Measurements from ENCODE around the gene EFCAB14. TPM values are rescaled to one million over a fixed set of nuclear protein-coding genes. Genes with fewer than 3 reads are reported as not detected.

The EFCAB14 gene
- total and polyA plus RNA-seq, 10 of the 15 experiments (the other 5 are each of a cell fraction or from before 2014, with no cell fraction given) = 7.8 to 66.0 (median 41.6) TPM

DNA sequence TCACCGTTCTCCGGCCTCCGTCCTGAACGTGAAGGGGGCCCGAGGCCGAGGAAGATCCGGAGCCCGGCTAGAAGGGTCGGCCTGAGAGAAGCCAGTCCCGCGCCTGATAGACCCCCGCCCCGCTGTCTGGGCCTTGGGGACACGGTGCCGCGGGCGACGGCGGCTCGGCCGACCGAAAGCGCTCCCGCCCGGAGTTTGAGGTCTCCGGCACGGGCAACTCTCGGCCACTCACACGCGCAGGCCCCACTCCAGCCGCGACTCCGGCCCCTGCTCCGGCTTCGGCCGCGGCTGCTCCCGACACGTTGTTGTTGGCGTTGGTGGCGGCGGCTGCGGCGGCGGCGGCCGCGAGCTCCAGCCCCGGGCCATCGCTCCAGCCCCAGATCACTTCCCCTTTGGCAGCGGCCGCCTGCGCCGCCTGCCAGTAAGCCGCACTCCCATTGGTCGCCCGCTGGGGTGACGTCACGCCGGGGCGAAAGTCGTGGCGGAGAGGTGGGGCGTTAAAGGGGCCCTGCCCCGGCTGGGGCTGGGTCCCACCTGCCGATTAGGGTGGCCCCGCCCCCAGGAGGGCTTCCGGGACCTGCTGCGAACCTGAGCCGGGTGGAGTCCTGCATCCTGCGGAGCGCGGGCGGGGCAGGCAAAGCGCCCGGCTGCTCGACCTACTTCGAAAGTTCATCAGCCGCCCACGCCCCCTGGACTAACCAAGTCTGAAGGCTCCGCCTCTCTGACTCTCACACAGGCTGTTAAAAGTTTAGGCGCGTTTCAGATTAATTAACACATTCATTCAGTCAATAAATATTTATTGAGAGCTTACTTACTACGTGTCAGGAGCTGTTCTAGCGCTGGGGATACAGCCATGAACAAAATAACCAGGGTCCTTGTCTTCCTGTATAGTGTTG is at the start of gene EFCAB14 (continued):
- TF ChIP-seq, protein P1, sequence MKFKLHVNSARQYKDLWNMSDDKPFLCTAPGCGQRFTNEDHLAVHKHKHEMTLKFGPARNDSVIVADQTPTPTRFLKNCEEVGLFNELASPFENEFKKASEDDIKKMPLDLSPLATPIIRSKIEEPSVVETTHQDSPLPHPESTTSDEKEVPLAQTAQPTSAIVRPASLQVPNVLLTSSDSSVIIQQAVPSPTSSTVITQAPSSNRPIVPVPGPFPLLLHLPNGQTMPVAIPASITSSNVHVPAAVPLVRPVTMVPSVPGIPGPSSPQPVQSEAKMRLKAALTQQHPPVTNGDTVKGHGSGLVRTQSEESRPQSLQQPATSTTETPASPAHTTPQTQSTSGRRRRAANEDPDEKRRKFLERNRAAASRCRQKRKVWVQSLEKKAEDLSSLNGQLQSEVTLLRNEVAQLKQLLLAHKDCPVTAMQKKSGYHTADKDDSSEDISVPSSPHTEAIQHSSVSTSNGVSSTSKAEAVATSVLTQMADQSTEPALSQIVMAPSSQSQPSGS (IDR thresholded peaks at IDR 0.05; ENCODE audit: low read length) = no peak
- TF ChIP-seq PAX5 (IDR thresholded peaks at IDR 0.05; ENCODE audit: borderline replicate concordance, low read depth, low read length) (0 out of 2 replicates have a peak, but pooled peaks have one; percentile 17), SIX5 (IDR thresholded peaks at IDR 0.05; ENCODE audit: low read depth, low read length, severe bottlenecking) (no peak), ZSCAN29 (IDR thresholded peaks at IDR 0.05) (no peak), RAD21 (IDR thresholded peaks at IDR 0.05; ENCODE audit: insufficient read depth, low read depth, low read length) (no peak), SRF (IDR thresholded peaks at IDR 0.05; ENCODE audit: low read depth in 2 of 2, low read length in 2 of 2) (0 out of 4 replicates have a peak, but pooled peaks of 1 of the 2 experiments have one; percentile 51), ZNF384 (IDR thresholded peaks at IDR 0.05; ENCODE audit: borderline replicate concordance, low read depth, low read length) (no peak), NR2F1 (conservative IDR thresholded peaks at IDR 0.05) (peak; percentile 90), FOXK2 (IDR thresholded peaks at IDR 0.05) (no peak), ZNF274 (IDR thresholded peaks at IDR 0.05; ENCODE audit: insufficient read depth, insufficient read length) (no peak), IKZF1 (conservative IDR thresholded peaks at IDR 0.05) (peak; percentile 88), EED (IDR thresholded peaks at IDR 0.05; ENCODE audit: low read depth) (no peak), STAT3 (IDR thresholded peaks at IDR 0.05; ENCODE audit: low read depth, low read length) (no peak), NFYA (IDR thresholded peaks at IDR 0.05; ENCODE audit: borderline replicate concordance, low read depth, low read length) (no peak), ZNF207 (IDR thresholded peaks at IDR 0.05; ENCODE audit: borderline replicate concordance) (peak; percentile 42; the same call in 1 of the 2 replicates), NFYB (IDR thresholded peaks at IDR 0.05; ENCODE audit: insufficient read depth, low read depth, low read length) (peak; percentile 69; the same call in 1 of the 2 replicates), IRF4 (IDR thresholded peaks at IDR 0.05; ENCODE audit: low read depth, low read length) (no peak), CBFB (IDR thresholded peaks at IDR 0.05; ENCODE audit: low read depth) (no peak), TCF12 (IDR thresholded peaks at IDR 0.05; ENCODE audit: low read depth, low read length) (no peak; the same call in 1 of the 2 replicates), ASH2L (IDR thresholded peaks at IDR 0.05; ENCODE audit: borderline replicate concordance, low read depth) (peak; percentile 77; the same call in 1 of the 2 replicates)
- TF ChIP-seq, protein P2, sequence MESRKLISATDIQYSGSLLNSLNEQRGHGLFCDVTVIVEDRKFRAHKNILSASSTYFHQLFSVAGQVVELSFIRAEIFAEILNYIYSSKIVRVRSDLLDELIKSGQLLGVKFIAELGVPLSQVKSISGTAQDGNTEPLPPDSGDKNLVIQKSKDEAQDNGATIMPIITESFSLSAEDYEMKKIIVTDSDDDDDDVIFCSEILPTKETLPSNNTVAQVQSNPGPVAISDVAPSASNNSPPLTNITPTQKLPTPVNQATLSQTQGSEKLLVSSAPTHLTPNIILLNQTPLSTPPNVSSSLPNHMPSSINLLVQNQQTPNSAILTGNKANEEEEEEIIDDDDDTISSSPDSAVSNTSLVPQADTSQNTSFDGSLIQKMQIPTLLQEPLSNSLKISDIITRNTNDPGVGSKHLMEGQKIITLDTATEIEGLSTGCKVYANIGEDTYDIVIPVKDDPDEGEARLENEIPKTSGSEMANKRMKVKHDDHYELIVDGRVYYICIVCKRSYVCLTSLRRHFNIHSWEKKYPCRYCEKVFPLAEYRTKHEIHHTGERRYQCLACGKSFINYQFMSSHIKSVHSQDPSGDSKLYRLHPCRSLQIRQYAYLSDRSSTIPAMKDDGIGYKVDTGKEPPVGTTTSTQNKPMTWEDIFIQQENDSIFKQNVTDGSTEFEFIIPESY (IDR thresholded peaks at IDR 0.05) = no peak
- TF ChIP-seq, protein P3, sequence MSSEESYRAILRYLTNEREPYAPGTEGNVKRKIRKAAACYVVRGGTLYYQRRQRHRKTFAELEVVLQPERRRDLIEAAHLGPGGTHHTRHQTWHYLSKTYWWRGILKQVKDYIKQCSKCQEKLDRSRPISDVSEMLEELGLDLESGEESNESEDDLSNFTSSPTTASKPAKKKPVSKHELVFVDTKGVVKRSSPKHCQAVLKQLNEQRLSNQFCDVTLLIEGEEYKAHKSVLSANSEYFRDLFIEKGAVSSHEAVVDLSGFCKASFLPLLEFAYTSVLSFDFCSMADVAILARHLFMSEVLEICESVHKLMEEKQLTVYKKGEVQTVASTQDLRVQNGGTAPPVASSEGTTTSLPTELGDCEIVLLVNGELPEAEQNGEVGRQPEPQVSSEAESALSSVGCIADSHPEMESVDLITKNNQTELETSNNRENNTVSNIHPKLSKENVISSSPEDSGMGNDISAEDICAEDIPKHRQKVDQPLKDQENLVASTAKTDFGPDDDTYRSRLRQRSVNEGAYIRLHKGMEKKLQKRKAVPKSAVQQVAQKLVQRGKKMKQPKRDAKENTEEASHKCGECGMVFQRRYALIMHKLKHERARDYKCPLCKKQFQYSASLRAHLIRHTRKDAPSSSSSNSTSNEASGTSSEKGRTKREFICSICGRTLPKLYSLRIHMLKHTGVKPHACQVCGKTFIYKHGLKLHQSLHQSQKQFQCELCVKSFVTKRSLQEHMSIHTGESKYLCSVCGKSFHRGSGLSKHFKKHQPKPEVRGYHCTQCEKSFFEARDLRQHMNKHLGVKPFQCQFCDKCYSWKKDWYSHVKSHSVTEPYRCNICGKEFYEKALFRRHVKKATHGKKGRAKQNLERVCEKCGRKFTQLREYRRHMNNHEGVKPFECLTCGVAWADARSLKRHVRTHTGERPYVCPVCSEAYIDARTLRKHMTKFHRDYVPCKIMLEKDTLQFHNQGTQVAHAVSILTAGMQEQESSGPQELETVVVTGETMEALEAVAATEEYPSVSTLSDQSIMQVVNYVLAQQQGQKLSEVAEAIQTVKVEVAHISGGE (CRISPR knock-in tag; IDR thresholded peaks at IDR 0.05) = no peak
- TF ChIP-seq, protein P4, sequence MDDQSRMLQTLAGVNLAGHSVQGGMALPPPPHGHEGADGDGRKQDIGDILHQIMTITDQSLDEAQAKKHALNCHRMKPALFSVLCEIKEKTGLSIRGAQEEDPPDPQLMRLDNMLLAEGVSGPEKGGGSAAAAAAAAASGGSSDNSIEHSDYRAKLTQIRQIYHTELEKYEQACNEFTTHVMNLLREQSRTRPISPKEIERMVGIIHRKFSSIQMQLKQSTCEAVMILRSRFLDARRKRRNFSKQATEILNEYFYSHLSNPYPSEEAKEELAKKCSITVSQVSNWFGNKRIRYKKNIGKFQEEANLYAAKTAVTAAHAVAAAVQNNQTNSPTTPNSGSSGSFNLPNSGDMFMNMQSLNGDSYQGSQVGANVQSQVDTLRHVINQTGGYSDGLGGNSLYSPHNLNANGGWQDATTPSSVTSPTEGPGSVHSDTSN (IDR thresholded peaks at IDR 0.05; ENCODE audit: insufficient replicate concordance, low read depth, low read length) = no peak
